HEK293 (cell line): ENCODE measurements around the gene MRPL9.

Source experiments
- CTCF ChIA-PET: fragments of 350-600 bp; formaldehyde crosslinking; extraction: SDS; loops from one replicate; lab custom pipeline; 2021; ENCODE audit warnings: antibody characterized with exemption; lab: Yijun Ruan, JAX
- POLR2A ChIA-PET: fragments of 300-600 bp; formaldehyde crosslinking; extraction: SDS; loops from one replicate; lab custom pipeline; 2020; ENCODE audit warnings: antibody characterized with exemption, inconsistent platforms; lab: Yijun Ruan, JAX
- H3K27ac ChIP-seq: fragments of 200-500 bp; sonication (Bioruptor generic); 2 replicates; pipeline ENCODE4 v1.5.1; 2014; ENCODE audit warnings: low read depth, low read length, control low read depth, inconsistent platforms; ENCODE audit errors: extremely low read depth
- H3K36me3 ChIP-seq, 2 experiments: fragments of 200-500 bp in 1 of 2; sonication (Bioruptor generic) in 1 of 2; 1 replicate in 1 of 2; 2 replicates in 1 of 2; pipeline ENCODE4 v1.5.1; 2014 to 2017; ENCODE audit warnings: inconsistent platforms in 2 of 2, low read length in 2 of 2; ENCODE audit not compliant: control insufficient read depth in 2 of 2, insufficient read depth in 1 of 2
- H3K4me1 ChIP-seq: fragments of 200-500 bp; sonication (Bioruptor generic); 2 replicates; pipeline ENCODE4 v1.5.1; 2014; ENCODE audit warnings: mild to moderate bottlenecking, low read length, inconsistent platforms; ENCODE audit not compliant: control insufficient read depth, insufficient read depth
- H3K4me3 ChIP-seq: 2 replicates; pipeline ENCODE4 v1.5.1; 2011; ENCODE audit warnings: low read depth, mild to moderate bottlenecking, control low read depth, low read length, moderate library complexity
- H3K9me3 ChIP-seq: fragments of 200-500 bp; sonication (Bioruptor generic); 2 replicates; pipeline ENCODE4 v1.5.1; 2014; ENCODE audit warnings: low read depth, low read length, inconsistent platforms; ENCODE audit not compliant: control insufficient read depth, insufficient read depth
- GLIS1 ChIP-seq: fragments of 450-650 bp; formaldehyde crosslinking; IDR thresholded peaks from 2 replicates; pipeline ENCODE4 v1.5.1; 2016; ENCODE audit warnings: missing biosample characterization, missing genetic modification characterization
- MZF1 ChIP-seq: fragments of 450-650 bp; formaldehyde crosslinking; IDR thresholded peaks from 2 replicates; pipeline ENCODE4 v1.5.1; 2017; ENCODE audit warnings: missing biosample characterization, missing genetic modification characterization, borderline replicate concordance
- OSR2 ChIP-seq: fragments of 450-650 bp; formaldehyde crosslinking; IDR thresholded peaks from 2 replicates; pipeline ENCODE4 v1.5.1; 2016; ENCODE audit warnings: missing biosample characterization, missing genetic modification characterization
- REPIN1 ChIP-seq: fragments of 450-650 bp; formaldehyde crosslinking; IDR thresholded peaks from 2 replicates; pipeline ENCODE4 v1.5.1; 2017; ENCODE audit warnings: missing biosample characterization, missing genetic modification characterization, low read depth
- SCRT2 ChIP-seq: fragments of 450-650 bp; formaldehyde crosslinking; IDR thresholded peaks from 2 replicates; pipeline ENCODE4 v1.5.1; 2016; ENCODE audit warnings: missing biosample characterization, missing genetic modification characterization
- ZBTB7A ChIP-seq: fragments of 450-650 bp; formaldehyde crosslinking; IDR thresholded peaks from 2 replicates; pipeline ENCODE4 v1.5.1; 2016; ENCODE audit warnings: low read depth, missing biosample characterization, missing genetic modification characterization
- ZFP41 ChIP-seq: fragments of 450-650 bp; formaldehyde crosslinking; IDR thresholded peaks from 2 replicates; pipeline ENCODE4 v1.5.1; 2016; ENCODE audit warnings: missing biosample characterization, missing genetic modification characterization, borderline replicate concordance
- ZIC2 ChIP-seq: fragments of 450-650 bp; formaldehyde crosslinking; IDR thresholded peaks from 2 replicates; pipeline ENCODE4 v1.5.1; 2016; ENCODE audit warnings: missing biosample characterization, missing genetic modification characterization
- ZNF138 ChIP-seq: fragments of 450-650 bp; formaldehyde crosslinking; IDR thresholded peaks from 2 replicates; pipeline ENCODE4 v1.5.1; 2016; ENCODE audit warnings: missing biosample characterization, missing genetic modification characterization, borderline replicate concordance
- ZNF140 ChIP-seq: fragments of 450-650 bp; formaldehyde crosslinking; IDR thresholded peaks from 2 replicates; pipeline ENCODE4 v1.5.1; 2016; ENCODE audit warnings: missing biosample characterization, missing genetic modification characterization
- ZNF155 ChIP-seq: fragments of 450-650 bp; formaldehyde crosslinking; IDR thresholded peaks from 2 replicates; pipeline ENCODE4 v1.5.1; 2016; ENCODE audit warnings: missing biosample characterization, missing genetic modification characterization
- ZNF16 ChIP-seq: fragments of 450-650 bp; formaldehyde crosslinking; IDR thresholded peaks from 2 replicates; pipeline ENCODE4 v1.5.1; 2016; ENCODE audit warnings: low read depth, missing biosample characterization, missing genetic modification characterization
- ZNF169 ChIP-seq: fragments of 450-650 bp; formaldehyde crosslinking; IDR thresholded peaks from 2 replicates; pipeline ENCODE4 v1.5.1; 2016; ENCODE audit warnings: missing biosample characterization, missing genetic modification characterization
- ZNF2 ChIP-seq: fragments of 450-650 bp; formaldehyde crosslinking; IDR thresholded peaks from 2 replicates; pipeline ENCODE4 v1.5.1; 2016; ENCODE audit warnings: missing biosample characterization, missing genetic modification characterization
- ZNF221 ChIP-seq: fragments of 450-650 bp; formaldehyde crosslinking; IDR thresholded peaks from 2 replicates; pipeline ENCODE4 v1.5.1; 2017; ENCODE audit warnings: missing biosample characterization, missing genetic modification characterization, borderline replicate concordance
- ZNF223 ChIP-seq: fragments of 450-650 bp; formaldehyde crosslinking; IDR thresholded peaks from 2 replicates; pipeline ENCODE4 v1.5.1; 2016; ENCODE audit warnings: missing biosample characterization, missing genetic modification characterization
- ZNF404 ChIP-seq: fragments of 450-650 bp; formaldehyde crosslinking; IDR thresholded peaks from 2 replicates; pipeline ENCODE4 v1.5.1; 2017; ENCODE audit warnings: missing biosample characterization, missing genetic modification characterization
- ZNF473 ChIP-seq: fragments of 450-650 bp; formaldehyde crosslinking; IDR thresholded peaks from 2 replicates; pipeline ENCODE4 v1.5.1; 2017; ENCODE audit warnings: missing biosample characterization, missing genetic modification characterization
- ZNF529 ChIP-seq: fragments of 450-650 bp; formaldehyde crosslinking; IDR thresholded peaks from 2 replicates; pipeline ENCODE4 v1.5.1; 2017; ENCODE audit warnings: missing genetic modification characterization, missing biosample characterization; ENCODE audit not compliant: insufficient replicate concordance
- ZNF571 ChIP-seq: fragments of 450-650 bp; formaldehyde crosslinking; IDR thresholded peaks from 2 replicates; pipeline ENCODE4 v1.5.0; 2017; ENCODE audit warnings: missing biosample characterization, missing genetic modification characterization
- ZNF585B ChIP-seq: fragments of 450-650 bp; formaldehyde crosslinking; IDR thresholded peaks from 2 replicates; pipeline ENCODE4 v1.5.1; 2016; ENCODE audit warnings: missing biosample characterization, missing genetic modification characterization
- ZNF747 ChIP-seq: fragments of 450-650 bp; formaldehyde crosslinking; IDR thresholded peaks from 2 replicates; pipeline ENCODE4 v1.5.1; 2016; ENCODE audit warnings: missing biosample characterization, missing genetic modification characterization
- ZNF776 ChIP-seq: fragments of 450-650 bp; formaldehyde crosslinking; IDR thresholded peaks from 2 replicates; pipeline ENCODE4 v1.5.0; 2017; ENCODE audit warnings: missing biosample characterization, missing genetic modification characterization, borderline replicate concordance
- ZSCAN30 ChIP-seq: fragments of 450-650 bp; IDR thresholded peaks from 2 replicates; pipeline ENCODE4 v1.5.1; 2018; ENCODE audit warnings: missing biosample characterization, mild to moderate bottlenecking, missing genetic modification characterization, moderate library complexity
- ZXDB ChIP-seq: fragments of 450-650 bp; formaldehyde crosslinking; IDR thresholded peaks from 2 replicates; pipeline ENCODE4 v1.5.1; 2016; ENCODE audit warnings: missing biosample characterization, missing genetic modification characterization
- TF ChIP-seq, protein P1 (sequence below): fragments of 450-650 bp; formaldehyde crosslinking; IDR thresholded peaks from 2 replicates; pipeline ENCODE4 v1.5.1; 2017; ENCODE audit warnings: missing biosample characterization, missing genetic modification characterization
- TF ChIP-seq, protein P2 (sequence below): fragments of 450-650 bp; formaldehyde crosslinking; IDR thresholded peaks from 2 replicates; pipeline ENCODE4 v1.5.1; 2016; ENCODE audit warnings: missing biosample characterization, missing genetic modification characterization
- TF ChIP-seq, protein P3 (sequence below): IDR thresholded peaks from 2 replicates; pipeline ENCODE4 v1.6.1; 2011; ENCODE audit warnings: mild to moderate bottlenecking, low read depth, low read length, borderline replicate concordance
- TF ChIP-seq, protein P4 (sequence below): sonication (generic); formaldehyde crosslinking; IDR thresholded peaks from 2 replicates; pipeline ENCODE4 v1.8.1; 2022; ENCODE audit warnings: mild to moderate bottlenecking, moderate library complexity, missing genetic modification reagents
- TF ChIP-seq, protein P5 (sequence below): fragments of 450-650 bp; formaldehyde crosslinking; IDR thresholded peaks from 2 replicates; pipeline ENCODE4 v1.5.1; 2017; ENCODE audit warnings: missing biosample characterization, missing genetic modification characterization

The MRPL9 gene

DNA sequence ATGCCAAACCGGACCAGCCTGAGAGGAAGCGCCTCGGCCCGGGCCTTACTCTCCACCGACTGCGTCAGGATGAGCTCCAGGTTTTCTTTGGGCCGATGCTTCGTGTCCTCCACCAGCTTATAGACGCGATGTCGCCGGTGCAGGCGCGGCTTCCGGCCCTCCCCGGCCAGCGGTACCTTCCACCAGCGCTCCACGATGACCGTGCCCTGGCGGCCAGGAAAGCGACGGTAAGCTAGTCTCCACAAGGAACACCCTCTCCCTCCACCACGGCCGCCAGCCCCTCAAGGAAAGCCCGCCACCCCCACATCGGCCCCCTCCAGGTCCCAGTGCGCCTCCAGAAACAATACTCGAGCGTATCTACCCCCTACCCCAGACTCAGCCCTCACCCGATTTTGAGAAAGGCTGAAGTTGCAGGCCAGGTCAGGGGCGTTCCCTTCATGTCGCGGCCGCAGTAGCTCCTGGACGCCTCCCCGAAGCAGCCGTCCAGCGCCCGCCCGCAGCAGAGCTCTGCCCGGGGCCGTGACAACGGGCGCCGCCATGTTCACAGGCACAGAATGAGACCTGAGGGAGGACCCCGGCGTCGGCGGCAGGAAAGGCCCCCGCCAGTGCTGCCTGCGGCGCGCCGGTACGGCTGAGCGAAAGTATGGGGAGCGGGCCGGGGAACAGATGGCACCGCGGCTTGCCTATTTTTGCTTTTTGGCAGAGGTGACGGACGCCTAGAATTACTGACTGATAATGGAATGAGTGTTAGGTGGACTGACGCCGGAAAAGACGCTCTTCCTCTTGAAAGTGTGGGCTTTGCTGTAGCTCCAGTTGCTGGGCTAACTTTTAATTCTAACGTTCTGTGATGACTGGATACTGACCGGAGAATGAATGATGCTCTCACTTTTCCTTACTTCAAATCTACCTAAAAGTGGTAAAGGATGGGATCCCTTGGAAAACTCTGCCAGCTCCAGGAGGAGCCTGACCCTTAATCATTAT lies at the start of gene MRPL9:
Gene MRPL9 (minus strand): TSS at position 556 of the 981 bp plus-strand sequence. CDS start 17 bp downstream, at position 539.
- CTCF ChIA-PET: interaction anchor here (0.5 to 1.4 kb wide), 7 partner anchors 28 to 511 kb away, joined by 3 to 5 read pairs (median 3); no protein-coding TSS in a partner anchor
- Histone ChIP-seq H3K9me3 (no peaks in the 10 kb centered on the region), H3K4me3 (peak within 1 kb of the TSS; percentile 93), H3K27ac (peak within 1 kb of the TSS; percentile 65), H3K4me1 (no peaks in the 10 kb centered on the region), H3K36me3 (peaks cover 17 to 39% of the 10 kb centered on the region in 2 experiments; a peak in 2 of 3 replicates)
- POLR2A ChIA-PET: interaction anchor here (0.7 to 1.9 kb wide), 11 partner anchors 17 to 482 kb away, joined by 3 to 11 read pairs (median 3); partner anchors contain the start of genes C2CD4D, CGN, POGZ and TDRKH
- no peak for TF ChIP-seq ZFP41
- TF ChIP-seq ZNF223 (tag by site-specific recombination): no peak
- no peak for TF ChIP-seq ZNF473 (tag by site-specific recombination)
- TF ChIP-seq ZNF155: no peak
- TF ChIP-seq, protein P1, sequence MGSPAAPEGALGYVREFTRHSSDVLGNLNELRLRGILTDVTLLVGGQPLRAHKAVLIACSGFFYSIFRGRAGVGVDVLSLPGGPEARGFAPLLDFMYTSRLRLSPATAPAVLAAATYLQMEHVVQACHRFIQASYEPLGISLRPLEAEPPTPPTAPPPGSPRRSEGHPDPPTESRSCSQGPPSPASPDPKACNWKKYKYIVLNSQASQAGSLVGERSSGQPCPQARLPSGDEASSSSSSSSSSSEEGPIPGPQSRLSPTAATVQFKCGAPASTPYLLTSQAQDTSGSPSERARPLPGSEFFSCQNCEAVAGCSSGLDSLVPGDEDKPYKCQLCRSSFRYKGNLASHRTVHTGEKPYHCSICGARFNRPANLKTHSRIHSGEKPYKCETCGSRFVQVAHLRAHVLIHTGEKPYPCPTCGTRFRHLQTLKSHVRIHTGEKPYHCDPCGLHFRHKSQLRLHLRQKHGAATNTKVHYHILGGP (tag by site-specific recombination): no peak
- TF ChIP-seq ZXDB (tag by site-specific recombination): peak; percentile 58
- TF ChIP-seq, protein P2, sequence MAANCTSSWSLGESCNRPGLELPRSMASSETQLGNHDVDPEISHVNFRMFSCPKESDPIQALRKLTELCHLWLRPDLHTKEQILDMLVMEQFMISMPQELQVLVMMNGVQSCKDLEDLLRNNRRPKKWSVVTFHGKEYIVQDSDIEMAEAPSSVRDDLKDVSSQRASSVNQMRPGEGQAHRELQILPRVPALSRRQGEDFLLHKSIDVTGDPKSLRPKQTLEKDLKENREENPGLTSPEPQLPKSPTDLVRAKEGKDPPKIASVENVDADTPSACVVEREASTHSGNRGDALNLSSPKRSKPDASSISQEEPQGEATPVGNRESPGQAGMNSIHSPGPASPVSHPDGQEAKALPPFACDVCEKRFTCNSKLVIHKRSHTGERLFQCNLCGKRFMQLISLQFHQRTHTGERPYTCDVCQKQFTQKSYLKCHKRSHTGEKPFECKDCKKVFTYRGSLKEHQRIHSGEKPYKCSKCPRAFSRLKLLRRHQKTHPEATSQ (tag by site-specific recombination): no peak
- TF ChIP-seq, protein P3, sequence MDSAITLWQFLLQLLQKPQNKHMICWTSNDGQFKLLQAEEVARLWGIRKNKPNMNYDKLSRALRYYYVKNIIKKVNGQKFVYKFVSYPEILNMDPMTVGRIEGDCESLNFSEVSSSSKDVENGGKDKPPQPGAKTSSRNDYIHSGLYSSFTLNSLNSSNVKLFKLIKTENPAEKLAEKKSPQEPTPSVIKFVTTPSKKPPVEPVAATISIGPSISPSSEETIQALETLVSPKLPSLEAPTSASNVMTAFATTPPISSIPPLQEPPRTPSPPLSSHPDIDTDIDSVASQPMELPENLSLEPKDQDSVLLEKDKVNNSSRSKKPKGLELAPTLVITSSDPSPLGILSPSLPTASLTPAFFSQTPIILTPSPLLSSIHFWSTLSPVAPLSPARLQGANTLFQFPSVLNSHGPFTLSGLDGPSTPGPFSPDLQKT: no peak
- no peak for TF ChIP-seq SCRT2 (tag by site-specific recombination)
- TF ChIP-seq ZNF571 (tag by site-specific recombination): no peak
- no peak for TF ChIP-seq ZNF585B (tag by site-specific recombination)
- TF ChIP-seq ZNF138 (tag by site-specific recombination): no peak
- no peak for TF ChIP-seq OSR2 (tag by site-specific recombination)
- TF ChIP-seq REPIN1 (tag by site-specific recombination): no peak
- TF ChIP-seq, protein P4, sequence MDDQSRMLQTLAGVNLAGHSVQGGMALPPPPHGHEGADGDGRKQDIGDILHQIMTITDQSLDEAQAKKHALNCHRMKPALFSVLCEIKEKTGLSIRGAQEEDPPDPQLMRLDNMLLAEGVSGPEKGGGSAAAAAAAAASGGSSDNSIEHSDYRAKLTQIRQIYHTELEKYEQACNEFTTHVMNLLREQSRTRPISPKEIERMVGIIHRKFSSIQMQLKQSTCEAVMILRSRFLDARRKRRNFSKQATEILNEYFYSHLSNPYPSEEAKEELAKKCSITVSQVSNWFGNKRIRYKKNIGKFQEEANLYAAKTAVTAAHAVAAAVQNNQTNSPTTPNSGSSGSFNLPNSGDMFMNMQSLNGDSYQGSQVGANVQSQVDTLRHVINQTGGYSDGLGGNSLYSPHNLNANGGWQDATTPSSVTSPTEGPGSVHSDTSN (CRISPR knock-in tag): no peak
- TF ChIP-seq MZF1 (tag by site-specific recombination): 0 out of 2 replicates have a peak, but pooled peaks have one; percentile 50
- TF ChIP-seq ZNF221: no peak
- peak; percentile 39; the same call in 1 of the 2 replicates for TF ChIP-seq ZNF2
- TF ChIP-seq ZNF404 (tag by site-specific recombination): no peak
- no peak; the same call in 1 of the 2 replicates for TF ChIP-seq GLIS1 (tag by site-specific recombination)
- TF ChIP-seq ZNF747 (tag by site-specific recombination): no peak
- 0 out of 2 replicates have a peak, but pooled peaks have one; percentile 48 for TF ChIP-seq ZBTB7A (tag by site-specific recombination)
- TF ChIP-seq ZNF169 (tag by site-specific recombination): no peak
- peak; percentile 41; the same call in 1 of the 2 replicates for TF ChIP-seq ZIC2 (tag by site-specific recombination)
- no peak for TF ChIP-seq ZNF140 (tag by site-specific recombination)
- no peak for TF ChIP-seq ZNF529 (tag by site-specific recombination)
- TF ChIP-seq, protein P5, sequence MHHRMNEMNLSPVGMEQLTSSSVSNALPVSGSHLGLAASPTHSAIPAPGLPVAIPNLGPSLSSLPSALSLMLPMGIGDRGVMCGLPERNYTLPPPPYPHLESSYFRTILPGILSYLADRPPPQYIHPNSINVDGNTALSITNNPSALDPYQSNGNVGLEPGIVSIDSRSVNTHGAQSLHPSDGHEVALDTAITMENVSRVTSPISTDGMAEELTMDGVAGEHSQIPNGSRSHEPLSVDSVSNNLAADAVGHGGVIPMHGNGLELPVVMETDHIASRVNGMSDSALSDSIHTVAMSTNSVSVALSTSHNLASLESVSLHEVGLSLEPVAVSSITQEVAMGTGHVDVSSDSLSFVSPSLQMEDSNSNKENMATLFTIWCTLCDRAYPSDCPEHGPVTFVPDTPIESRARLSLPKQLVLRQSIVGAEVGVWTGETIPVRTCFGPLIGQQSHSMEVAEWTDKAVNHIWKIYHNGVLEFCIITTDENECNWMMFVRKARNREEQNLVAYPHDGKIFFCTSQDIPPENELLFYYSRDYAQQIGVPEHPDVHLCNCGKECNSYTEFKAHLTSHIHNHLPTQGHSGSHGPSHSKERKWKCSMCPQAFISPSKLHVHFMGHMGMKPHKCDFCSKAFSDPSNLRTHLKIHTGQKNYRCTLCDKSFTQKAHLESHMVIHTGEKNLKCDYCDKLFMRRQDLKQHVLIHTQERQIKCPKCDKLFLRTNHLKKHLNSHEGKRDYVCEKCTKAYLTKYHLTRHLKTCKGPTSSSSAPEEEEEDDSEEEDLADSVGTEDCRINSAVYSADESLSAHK (tag by site-specific recombination): peak; percentile 34; the same call in 1 of the 2 replicates
- peak; percentile 77 for TF ChIP-seq ZSCAN30
- peak; percentile 19; the same call in 1 of the 2 replicates for TF ChIP-seq ZNF16 (tag by site-specific recombination)
- no peak for TF ChIP-seq ZNF776 (tag by site-specific recombination)
